ELF-1 (cell line): ENCODE results near the gene EI24.

Experiments
- DNase-seq: peaks from one replicate; pipeline ENCODE4 v3.0.0-alpha.2; 2016; ENCODE audit warnings: low read depth, low spot score

Gene EI24

DNA sequence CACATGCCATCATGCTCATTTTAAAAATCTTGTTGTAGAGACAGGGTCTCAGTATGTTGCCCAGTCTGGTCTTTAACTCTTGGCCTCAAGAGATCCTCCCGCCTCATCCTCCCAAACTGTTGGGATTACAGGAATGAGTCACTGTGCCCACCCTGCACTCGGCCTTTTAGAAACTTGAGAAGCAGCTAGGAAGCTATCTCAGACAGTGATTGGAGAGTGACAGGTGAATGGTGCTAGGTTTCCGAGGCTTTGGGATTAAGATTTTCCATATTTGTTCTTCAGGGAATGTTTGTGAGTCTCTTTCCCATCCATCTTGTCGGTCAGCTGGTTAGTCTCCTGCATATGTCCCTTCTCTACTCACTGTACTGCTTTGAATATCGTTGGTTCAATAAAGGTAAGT, 10.5 kb downstream of the EI24 start:
- no peak for DNase-seq

DNA sequence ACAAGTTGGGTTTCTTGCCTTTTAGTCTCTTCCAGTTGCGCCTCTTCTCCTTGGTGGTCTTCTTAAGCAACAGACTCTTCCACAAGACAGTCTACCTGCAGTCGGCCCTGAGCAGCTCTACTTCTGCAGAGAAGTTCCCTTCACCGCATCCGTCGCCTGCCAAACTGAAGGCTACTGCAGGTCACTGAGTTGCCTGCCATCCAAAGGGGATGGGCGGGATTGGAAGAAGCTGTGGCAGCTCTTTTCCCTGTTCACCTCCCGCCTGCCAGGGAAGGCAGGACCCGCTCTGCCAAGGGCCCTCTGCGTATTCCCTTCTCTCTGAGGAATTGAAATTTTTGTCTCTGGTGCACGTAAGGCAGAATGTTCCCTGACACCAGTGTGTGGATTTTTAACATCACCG, 14.2 kb downstream of the EI24 start:
- DNase-seq: no peak

DNA sequence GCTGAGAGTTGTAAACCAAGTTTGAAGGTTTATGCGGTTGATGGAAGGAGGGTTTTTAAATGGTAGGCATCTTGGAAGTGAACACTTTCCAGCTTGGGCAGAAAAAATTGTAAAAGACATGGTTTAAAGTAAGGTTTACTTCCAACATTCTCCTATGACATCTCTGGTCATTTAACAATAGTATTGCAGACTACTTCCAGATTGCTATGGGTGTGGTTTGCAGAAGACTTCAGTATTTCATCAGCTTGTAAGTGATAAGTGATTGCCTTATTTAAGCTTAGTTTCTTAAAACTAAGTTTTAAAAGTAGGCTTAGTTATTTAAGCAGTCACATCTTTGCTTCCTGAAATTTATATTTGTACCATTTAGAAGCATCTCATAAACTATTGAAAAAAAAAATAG, 16.2 kb downstream of the EI24 start:
- no peak for DNase-seq

DNA sequence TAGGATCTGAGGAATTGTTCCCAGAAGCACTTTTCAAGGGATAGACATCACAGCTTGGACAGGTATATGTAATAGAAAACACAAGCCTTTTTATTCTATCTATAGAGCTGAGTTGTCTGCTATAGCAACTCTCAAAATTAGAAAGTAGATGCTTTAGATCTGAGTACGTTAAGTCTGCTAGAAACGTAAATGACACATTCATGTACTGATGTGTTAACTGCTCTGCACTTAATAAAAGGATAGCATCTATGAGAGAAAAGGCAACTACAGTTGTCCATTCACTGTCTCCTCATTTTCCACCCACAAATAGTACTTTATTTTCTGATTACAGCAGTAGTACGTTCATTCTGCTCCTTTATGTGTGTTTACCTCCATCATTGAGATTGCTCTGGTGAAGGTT, 17.3 kb downstream of the EI24 start:
- DNase-seq: no peak

DNA sequence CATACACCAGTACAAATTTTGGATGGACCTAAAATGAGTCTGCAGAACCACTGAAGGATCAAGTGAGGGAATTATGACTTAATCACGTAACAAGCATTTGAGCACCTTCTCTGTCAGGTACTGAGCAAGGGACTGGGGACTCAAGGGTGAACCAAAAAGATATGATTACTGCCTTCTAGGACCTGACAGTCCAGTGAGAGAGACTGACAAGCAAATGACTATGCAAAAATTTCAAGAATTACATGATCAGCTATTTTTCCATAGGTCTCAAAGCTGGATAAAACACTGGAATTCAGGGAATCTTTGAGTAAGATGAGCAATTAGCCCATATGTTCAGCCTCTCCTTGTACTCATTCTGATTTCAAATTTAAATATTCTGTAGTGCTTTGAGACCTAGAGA, 18.2 kb downstream of the EI24 start:
- DNase-seq: no peak

DNA sequence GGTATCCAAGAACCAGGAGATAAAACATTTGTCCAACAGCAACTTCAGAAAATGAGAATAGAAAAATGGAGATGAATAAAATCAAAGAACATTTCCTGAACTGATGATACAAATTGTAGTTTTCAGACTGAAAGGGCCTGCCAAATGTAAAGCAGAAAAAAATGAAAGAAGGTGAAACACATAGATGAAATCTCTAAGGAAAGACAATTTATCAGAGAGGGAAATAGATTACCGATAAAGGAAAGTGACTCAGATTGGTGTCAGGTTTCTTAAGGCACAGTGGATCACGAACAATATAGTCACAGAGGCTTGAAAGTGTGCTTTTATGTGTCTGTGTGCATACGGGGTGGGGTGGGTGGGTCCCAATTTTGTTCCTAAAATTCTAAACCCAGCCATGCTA, 19.2 kb downstream of the EI24 start:
- DNase-seq: no peak

DNA sequence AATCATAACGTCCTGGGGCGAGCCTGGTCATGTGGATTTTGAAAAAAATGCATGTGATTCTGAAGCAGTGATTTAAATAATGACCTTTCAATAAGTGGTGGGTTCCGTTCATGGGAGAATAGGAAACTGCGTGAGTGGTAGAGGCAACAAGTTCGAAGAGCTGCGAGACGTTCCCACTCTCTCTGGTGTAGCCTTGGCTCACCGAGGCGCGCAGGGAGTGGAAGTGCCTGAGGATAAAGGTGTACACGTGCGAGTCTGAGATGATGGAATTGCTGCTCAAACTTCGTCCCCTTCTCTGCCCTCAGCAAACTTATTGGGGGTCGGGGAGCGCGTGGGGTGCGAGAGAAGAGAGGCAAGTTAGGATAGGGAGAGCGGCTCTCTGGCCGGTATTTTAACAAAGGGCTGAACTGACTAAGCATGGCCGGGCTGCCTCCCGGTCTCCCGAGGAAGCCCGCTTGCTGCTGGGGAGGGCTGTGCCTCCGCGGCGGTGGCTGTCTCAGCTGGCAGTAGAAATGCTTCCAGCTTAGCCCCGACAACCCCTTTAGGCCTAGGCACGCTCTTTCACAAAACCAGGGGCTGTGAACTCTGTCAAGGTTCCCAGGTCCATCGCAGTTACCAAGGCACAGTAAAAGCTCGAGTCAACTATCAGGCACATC, 22.5 kb downstream of the EI24 start:
- DNase-seq: no peak

DNA sequence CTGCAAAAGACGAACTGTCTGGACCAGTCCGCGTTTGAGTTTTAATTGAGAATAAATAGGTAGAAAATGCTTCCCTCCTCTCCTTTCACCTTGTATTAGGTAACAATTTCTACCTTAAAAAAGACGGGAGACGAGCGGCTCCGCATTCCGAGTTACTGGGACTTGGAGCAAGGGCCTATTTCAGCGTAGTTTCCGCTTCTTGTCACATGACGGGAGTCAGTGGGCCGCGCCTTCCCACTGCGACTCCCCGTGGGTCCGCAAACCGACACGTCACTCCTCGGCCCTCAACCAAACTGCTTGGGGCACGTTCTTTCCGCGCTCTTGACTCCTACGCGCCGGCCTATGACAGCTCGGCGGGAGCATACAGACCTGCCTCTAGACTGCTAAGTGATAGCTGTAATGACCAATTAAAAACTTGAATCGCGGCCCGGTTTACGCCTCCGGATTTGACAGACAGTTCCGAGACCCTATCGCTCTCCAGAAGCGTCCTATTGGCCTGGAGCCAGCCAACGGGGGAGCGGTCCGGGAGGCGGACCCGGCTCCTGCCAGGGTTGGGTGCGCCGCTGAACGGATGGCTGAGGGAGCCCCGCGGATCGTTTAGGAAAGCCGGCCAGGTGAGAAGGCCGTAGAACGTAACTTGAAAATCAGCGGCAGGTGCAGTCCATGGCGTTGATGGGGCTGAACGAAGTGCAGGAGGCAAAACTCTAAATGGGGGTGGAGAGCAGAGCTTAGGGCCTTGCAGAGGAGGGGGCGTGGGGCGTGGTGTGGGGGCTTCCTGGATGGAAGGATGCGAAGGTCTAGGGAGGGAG, 23.2 kb downstream of the EI24 start, which contains the start of gene STT3A:
STT3A (plus strand) TSS at position 548 of the 809 bp plus-strand sequence. CDS start 3,064 bp downstream, outside the sequence.
- peak; percentile 100 for DNase-seq

DNA sequence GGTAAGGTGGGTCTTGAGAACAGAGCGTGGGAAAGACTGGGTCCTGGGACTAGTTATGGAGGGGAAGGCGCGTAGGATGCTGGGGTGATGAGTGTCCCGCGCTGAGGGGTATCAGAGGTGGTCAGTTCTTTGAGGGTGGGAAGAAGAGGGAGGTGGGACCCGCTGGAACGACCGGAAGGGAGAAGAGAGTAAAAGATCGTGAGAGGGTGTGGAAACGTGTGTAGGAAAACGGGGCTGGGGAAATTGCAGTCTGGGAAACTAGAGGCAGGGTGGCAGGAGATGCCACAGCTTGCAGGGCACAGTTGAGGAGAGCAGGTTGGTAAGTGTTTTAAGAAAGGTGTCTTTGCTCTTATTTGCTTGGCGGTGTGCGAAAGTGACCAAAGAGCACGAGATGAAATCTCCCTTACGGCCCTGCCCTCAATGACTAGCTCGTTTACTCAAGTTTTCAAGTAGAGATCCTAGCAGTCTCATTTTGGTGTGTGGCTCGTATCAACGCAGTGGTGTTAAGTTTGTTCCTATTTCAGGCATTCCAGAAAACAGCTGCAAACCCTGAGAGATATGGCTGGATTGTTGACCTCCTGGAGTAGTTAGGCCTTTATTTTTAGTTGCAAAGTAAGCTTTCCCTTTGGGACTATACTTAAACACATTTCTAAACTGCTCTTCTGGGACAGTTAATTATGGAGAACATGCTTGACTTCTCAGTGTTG, 24.0 kb downstream of the EI24 start:
- no peak for DNase-seq

DNA sequence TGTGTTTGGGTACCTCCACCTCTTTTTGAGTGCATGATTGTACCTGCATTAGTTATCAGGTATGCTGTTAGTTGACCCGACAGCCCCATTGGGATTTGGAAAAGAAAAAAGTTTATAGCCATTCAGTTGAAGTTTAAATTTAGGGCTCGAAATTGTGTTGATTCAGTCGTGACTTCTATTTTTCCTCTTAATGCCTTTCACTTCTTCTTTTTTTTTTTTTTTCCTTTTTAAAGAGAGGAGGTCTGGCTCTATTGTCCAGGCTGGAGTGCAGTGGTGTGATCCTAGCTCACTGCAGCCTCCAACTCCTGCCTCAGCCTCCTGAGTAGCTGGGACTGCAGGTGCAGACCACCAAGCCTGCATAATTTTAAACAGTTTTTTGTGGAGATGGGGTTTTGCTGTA, 25.7 kb downstream of the EI24 start:
- DNase-seq: no peak

DNA sequence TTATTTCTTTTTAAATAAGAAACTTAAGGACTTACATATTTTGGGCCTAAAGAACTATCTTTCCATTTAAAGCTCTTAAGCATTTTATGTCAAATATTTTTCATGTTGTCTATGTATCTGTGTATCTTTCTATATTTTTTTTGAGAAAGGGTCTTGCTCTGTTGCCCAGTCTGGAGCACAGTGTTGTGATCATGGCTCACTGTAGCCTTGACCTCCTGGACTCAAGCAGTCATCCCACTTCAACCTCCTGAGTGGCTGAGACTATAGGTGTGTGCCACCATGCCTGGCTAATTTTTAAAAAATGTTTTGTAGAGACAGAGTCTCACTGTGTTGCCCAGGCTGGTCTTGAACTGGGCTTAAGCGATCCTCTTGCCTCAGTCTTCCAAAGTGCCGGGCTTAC, 31.4 kb downstream of the EI24 start:
- no peak for DNase-seq

DNA sequence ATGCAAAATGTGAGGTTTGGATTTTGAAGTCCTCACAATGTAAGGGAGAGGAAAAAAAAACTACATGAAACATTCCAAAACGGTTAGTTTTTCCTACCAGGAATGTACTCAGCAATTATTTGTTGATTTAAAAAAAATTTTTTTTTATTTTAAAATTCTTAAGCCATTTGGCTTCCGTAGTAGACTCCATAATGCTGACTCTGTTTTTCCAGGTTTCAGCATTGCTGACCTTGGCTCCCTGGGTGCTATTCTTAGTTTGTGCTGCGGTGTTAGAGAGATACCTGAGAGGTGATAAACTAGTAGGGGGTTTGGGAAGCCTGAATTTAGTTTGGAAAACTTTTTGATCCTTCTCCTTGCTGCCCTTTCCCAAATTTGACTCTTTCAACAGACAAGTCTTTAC, 33.9 kb downstream of the EI24 start:
- DNase-seq: no peak

DNA sequence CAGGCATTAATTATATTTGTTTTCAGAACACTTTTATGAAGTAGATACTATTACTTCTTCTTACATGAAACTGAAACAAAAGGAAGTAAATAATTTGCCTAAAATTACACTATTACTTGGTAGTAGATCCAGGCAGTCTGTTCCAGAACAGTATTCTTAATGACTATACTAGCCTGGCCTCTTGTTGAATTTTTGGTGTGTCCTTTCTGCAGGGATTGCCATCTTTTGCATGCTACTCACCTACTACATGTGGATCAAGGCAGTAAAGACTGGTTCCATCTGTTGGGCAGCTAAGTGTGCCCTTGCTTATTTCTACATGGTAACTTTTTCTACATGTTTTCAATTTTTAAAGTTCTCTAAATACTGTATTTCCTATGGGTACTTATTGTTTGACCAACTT, 36.1 kb downstream of the EI24 start:
- DNase-seq: no peak

DNA sequence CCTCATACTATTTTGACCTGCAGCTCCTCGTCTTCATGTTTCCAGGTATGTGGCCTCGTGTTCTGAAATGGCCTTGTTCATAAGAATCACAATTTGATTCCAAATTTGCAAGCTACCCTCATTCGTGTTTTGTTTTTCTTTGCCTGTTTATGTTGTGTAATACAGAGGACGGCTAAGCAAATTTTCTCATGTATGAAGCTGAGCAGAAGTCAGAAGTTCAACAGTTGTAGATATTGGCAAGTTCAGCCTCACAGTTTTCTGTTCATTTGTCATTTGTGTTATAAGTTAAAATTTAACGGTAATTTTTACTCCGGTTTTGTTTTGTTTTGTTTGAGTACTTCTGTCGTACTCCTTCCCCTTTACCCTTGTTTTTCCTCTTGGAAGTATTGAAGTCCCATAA, 40.3 kb downstream of the EI24 start:
- DNase-seq: no peak

DNA sequence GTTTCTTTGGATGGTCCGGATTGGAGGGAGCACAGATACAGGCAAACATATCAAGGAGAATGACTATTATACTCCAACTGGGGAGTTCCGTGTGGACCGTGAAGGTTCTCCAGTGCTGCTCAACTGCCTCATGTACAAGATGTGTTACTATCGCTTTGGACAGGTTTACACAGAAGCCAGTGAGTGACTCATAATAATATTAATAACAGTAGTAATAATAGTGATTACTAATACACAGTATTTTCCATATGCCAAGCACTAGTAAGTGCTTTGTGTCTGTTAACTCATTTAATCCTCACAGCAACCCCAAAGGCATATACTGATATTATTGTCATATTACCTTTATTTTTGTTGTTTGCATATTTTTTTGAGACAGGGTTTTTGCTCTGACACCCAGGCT, 49.1 kb downstream of the EI24 start:
- no peak for DNase-seq

DNA sequence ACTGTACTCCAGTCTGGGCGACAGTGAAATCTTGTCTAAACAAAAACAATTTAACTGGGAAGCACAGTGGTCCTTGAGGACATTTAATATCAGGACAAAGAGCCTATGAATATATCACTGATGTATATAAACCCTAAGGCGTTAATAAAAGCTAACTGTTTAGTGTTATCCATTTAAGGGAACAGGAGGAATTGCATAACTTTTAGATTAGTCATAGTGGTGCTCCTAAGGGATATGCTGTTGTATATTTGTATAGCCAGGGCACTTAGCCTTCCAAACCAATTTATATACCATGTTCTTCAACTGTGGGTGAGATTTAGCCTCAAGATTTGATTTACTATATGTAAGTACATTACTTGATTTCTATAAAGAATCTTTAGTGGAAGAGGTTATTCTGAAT, 52.7 kb downstream of the EI24 start:
- DNase-seq: no peak

DNA sequence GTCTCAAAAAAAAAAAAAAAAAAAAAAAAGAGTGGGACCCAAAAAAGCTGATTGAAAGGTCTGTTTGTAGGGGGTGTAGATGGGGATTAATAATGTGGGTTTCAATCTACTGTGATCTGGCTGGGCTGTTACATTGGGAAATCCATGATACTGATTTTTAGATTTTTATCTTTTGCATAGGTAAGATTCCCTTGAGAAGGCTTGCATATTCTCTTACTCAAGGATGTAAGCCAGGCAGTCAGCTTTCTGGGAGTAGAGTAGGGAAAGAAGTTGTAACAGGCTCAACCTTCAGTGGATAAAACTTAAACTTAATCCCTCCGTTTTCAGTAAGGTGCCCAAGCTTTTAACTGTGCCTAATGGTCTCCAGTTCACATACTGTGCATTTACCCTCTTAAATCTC, 53.8 kb downstream of the EI24 start:
- DNase-seq: no peak

DNA sequence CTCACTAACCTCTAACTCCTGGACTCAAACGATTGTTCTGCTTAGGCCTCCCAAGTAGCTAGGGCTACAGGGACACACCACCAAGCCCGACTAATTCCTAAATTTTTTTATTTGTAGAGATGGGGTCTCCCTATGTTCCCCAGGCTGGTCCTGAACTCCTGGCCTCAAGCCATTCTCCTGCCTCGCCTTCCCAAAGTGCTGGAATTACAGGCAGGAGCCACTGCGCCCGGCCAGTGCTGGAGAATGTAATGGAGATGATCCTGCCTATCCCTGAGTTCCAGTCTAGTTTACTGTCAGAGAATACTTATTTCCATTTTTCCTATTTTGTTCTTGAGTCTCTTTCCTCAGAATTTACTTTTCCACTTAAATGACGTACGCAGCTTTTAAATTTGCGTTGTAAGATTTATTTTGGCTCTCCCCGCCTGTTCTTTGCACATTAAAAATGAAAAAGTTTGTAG, 55.5 kb downstream of the EI24 start, which contains the start of gene CHEK1:
CHEK1 (plus strand) TSS at position 408 of the 458 bp plus-strand sequence. CDS start 1,606 bp downstream, outside the sequence.
- DNase-seq: peak; percentile 20

DNA sequence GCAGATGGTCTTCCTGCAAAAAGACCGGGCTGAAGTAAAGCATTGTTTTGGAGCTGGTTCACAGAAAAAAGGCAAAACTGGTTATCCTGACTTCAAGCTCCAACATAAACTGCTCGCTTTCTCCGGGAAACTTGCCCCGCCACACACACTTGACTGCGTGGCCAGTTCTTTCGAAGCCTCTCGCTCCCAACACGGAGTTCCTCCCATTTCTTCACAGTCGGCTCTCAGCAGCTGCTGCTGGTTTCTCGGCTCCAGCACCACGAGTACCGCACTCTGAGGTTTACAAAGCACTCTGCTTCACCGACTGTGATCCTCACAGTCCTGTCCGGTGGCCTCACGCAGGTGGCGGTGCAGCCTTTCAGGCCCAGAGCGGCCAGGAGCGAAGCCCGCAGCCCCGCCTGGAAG, 56.0 kb downstream of the EI24 start:
- no peak for DNase-seq

DNA sequence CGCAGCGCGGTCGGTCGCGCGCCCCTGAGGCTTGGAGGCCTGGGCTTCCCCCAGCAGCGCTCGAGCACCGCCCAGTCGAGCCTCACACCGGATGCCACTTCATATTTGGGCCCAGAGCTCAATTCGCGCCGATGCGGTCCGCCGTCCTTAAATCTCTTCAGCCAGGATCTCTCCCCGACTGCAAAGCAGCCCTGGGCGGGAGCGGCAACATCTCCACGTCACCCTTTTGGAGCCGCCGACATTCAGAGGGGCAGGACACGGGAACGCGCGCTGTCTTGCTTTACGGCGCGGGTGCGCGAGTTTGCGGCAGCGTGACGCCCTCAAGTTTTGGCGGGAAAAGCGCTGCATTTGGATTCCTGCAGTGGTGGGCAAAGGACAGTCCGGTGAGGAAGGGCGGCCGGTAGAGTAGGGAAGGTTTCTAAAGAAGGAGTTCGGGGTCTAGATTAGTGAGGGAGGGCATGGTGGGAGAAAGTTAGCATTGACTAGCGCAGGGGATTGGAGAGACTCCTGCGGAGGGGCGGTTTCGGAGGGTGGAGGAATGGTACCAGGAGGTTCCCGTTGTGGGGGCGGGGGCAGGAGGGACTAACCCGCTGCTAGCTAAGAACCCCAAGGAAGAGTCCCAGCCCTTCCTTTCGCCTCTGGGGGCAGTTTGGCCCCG, 56.5 kb downstream of the EI24 start:
- peak; percentile 98 for DNase-seq

DNA sequence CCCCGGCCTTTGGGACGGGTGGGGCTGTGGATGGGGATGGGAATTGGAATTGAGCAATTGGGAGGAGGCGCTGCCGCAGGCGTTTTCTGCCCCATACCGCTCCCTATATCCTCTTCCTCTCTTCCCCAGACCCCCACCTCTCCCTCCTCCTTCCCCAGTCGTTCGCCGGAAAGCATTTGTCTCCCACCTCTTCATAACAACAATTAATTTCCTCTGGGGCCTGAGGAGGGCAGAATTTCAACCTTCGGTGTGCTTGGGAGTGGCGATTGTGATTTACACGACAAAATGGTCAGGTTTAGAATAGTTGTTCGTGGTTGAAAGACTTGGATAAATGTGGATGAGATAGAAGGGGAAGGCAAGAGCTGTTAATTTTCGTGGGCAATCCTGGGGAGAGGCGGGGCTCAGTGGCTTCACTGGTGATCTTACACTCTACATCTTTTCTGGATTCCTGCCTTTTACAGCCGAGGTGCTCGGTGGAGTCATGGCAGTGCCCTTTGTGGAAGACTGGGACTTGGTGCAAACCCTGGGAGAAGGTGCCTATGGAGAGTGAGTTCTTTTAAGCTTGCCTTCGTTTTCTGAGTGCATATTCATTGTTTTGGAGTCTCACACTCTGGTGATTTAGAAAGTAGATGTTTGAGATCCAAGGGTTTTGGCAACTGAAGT, 57.1 kb downstream of the EI24 start:
- DNase-seq: peak; percentile 99
